ENCODE measurements around the gene PIM1. TPM values are rescaled to one million over a fixed set of nuclear protein-coding genes. Genes with fewer than 3 reads are reported as not detected.
A peak's percentile ranks its signal among the peaks of the same experiment; 100 is the strongest.

Gene PIM1
- total RNA-seq, 2 experiments from 2014 or later: 175 to 183 TPM

DNA sequence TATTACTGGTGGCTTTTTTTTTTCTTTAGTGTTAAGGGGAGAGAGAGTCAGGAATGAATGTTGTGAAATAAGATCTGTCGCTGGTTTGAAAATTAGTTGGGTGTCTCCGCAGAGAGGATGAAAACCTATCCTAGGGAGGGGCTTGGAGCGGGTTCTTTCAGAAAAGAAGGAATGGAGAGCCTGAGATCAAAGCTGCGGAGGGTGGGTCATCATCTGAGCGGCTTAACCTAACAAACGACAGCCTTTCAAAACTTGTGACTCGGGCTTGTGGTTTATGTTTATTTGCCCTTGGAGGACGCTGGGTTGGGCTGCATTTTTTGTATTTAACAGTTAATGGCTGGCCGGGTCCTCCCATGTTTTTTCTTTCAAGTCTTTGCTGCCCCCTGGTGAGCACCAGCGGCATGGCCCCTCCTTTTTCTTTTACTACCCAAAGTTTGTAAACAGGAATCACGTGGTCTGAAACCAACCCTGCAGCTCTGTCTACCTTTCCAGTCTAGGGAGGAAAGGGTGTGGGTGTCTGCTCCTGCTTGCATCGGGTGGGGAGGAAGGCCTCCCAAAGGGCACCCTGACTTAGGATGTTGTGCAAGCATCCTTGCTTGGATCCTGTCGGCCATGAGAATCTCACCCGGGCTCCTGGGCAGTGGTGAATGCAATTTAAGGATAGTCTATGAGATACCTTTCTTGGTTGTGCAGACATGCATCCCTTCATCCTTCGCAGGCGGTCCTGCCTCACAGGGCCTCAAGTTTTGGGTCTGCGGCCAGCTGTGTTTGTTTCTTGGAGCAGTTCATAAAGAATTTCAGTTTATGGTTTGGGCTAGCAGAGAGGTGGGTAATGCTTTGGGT lies 2.2 kb downstream of the PIM1 start:
- peak overlapping the region; percentile 20 to 81 for H3K27ac ChIP-seq (ENCODE audit: low read depth in 1 of 2, low read length in 2 of 2)
- no peaks in the 10 kb centered on the region for H3K9me3 ChIP-seq (ENCODE audit: control insufficient read depth in 1 of 2, insufficient read depth in 1 of 2, low read length in 2 of 2)
- H3K4me1 ChIP-seq (ENCODE audit: insufficient read depth, low read length): peaks cover 58% of the 10 kb centered on the region
- TF ChIP-seq, protein P1, sequence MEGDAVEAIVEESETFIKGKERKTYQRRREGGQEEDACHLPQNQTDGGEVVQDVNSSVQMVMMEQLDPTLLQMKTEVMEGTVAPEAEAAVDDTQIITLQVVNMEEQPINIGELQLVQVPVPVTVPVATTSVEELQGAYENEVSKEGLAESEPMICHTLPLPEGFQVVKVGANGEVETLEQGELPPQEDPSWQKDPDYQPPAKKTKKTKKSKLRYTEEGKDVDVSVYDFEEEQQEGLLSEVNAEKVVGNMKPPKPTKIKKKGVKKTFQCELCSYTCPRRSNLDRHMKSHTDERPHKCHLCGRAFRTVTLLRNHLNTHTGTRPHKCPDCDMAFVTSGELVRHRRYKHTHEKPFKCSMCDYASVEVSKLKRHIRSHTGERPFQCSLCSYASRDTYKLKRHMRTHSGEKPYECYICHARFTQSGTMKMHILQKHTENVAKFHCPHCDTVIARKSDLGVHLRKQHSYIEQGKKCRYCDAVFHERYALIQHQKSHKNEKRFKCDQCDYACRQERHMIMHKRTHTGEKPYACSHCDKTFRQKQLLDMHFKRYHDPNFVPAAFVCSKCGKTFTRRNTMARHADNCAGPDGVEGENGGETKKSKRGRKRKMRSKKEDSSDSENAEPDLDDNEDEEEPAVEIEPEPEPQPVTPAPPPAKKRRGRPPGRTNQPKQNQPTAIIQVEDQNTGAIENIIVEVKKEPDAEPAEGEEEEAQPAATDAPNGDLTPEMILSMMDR (IDR thresholded peaks at IDR 0.05): peak; percentile 84
- Mint-ChIP-seq H3K4me3 (peak overlapping the region; percentile 95), H3K9me3 (no peaks in the 10 kb centered on the region), H3K27me3 (no peaks in the 10 kb centered on the region), H3K27ac (peak overlapping the region; percentile 95), H3K4me1 (ENCODE audit: low read depth) (peaks cover 62% of the 10 kb centered on the region), H3K36me3 (ENCODE audit: low read depth) (peaks cover 60% of the 10 kb centered on the region)
- ChIA-PET CTCF (interaction anchor here (0.6 to 8.8 kb wide), 25 partner anchors 9 to 406 kb away, joined by 3 to 123 read pairs (median 5); partner anchors contain the start of genes C6orf89 and PPIL1), POLR2A (interaction anchor here (0.6 to 8.3 kb wide), 18 partner anchors 9 to 344 kb away, joined by 3 to 164 read pairs (median 8); partner anchors contain the start of gene MTCH1)
- peak overlapping the region; percentile 93 for H3K4me3 ChIP-seq (ENCODE audit: low read length)
- peaks cover 55% of the 10 kb centered on the region for H3K36me3 ChIP-seq (ENCODE audit: insufficient read depth, low read length)
- intact Hi-C loops (cut with DNase I, micrococcal nuclease): loop anchor here (1.0 to 5.0 kb wide), 7 partner anchors 38 to 287 kb away; partner anchors contain the start of gene C6orf89 (in 2 of the 2)
- no peaks in the 10 kb centered on the region for H3K27me3 ChIP-seq (ENCODE audit: control insufficient read depth in 1 of 2, insufficient read depth in 2 of 2, low read length in 2 of 2)
- ATAC-seq (ENCODE audit: poor library complexity) (peak; percentile 50), DNase-seq (peak; percentile 87 to 97 (median 92))

DNA sequence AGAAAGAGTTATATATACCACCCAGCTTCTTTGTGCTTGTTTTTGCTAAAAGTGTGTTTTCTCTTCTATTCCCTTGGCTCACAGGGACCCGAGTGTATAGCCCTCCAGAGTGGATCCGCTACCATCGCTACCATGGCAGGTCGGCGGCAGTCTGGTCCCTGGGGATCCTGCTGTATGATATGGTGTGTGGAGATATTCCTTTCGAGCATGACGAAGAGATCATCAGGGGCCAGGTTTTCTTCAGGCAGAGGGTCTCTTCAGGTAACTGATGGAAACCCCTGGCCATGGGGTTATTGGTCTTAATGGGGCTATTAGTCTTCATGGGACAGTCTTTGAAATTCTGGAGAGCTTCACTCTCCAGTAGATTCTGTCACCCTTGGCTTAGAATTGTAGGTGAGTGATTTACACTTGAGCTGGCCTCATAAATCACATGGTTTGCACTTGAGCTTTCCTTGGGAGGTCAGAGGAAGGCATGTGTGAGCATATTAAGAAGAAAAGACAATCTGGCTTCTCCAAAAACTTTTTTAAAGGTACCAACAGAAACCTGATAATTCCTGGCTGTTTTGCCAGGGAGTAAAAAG lies 3.0 kb downstream of the PIM1 start:
- Histone ChIP-seq H3K27ac (ENCODE audit: low read depth in 1 of 2, low read length in 2 of 2) (peak overlapping the region; percentile 12 to 81), H3K4me1 (ENCODE audit: insufficient read depth, low read length) (peaks cover 64% of the 10 kb centered on the region), H3K36me3 (ENCODE audit: insufficient read depth, low read length) (peaks cover 55% of the 10 kb centered on the region), H3K4me3 (ENCODE audit: low read length) (peak overlapping the region; percentile 93), H3K9me3 (ENCODE audit: control insufficient read depth in 1 of 2, insufficient read depth in 1 of 2, low read length in 2 of 2) (no peaks in the 10 kb centered on the region), H3K27me3 (ENCODE audit: control insufficient read depth in 1 of 2, insufficient read depth in 2 of 2, low read length in 2 of 2) (no peaks in the 10 kb centered on the region)
- Mint-ChIP-seq H3K4me3 (peak overlapping the region; percentile 95), H3K9me3 (no peaks in the 10 kb centered on the region), H3K27me3 (no peaks in the 10 kb centered on the region), H3K36me3 (ENCODE audit: low read depth) (peaks cover 63% of the 10 kb centered on the region), H3K27ac (peak overlapping the region; percentile 95), H3K4me1 (ENCODE audit: low read depth) (peaks cover 70% of the 10 kb centered on the region)
- ATAC-seq (ENCODE audit: poor library complexity) (no peak), DNase-seq (no peak)
- TF ChIP-seq, protein P1 (IDR thresholded peaks at IDR 0.05): no peak
- intact Hi-C loops (cut with DNase I, micrococcal nuclease): loop anchor here (1.0 to 5.0 kb wide), 6 partner anchors 37 to 288 kb away; partner anchors contain the start of gene C6orf89 (in 2 of the 2)
- ChIA-PET CTCF (interaction anchor here (0.6 to 8.8 kb wide), 23 partner anchors 9 to 407 kb away, joined by 3 to 123 read pairs (median 5); partner anchors contain the start of gene C6orf89), POLR2A (interaction anchor here (0.7 to 8.3 kb wide), 15 partner anchors 8 to 194 kb away, joined by 3 to 164 read pairs (median 10); partner anchors contain the start of gene MTCH1)

- TF ChIP-seq, protein P1 (IDR thresholded peaks at IDR 0.05): no peak
- intact Hi-C loops (cut with DNase I, micrococcal nuclease): loop anchor here in 1 of 2 experiments (5.0 kb wide), 2 partner anchors 71 to 286 kb away; partner anchors contain the start of gene C6orf89
- ChIA-PET CTCF (interaction anchor here (0.8 to 8.8 kb wide), 10 partner anchors 9 to 408 kb away, joined by 3 to 123 read pairs (median 12); partner anchors contain the start of gene C6orf89), POLR2A (interaction anchor here (1.0 to 8.3 kb wide), 10 partner anchors 9 to 152 kb away, joined by 3 to 164 read pairs (median 17); no protein-coding TSS in a partner anchor)
- Histone ChIP-seq H3K27me3 (ENCODE audit: control insufficient read depth in 1 of 2, insufficient read depth in 2 of 2, low read length in 2 of 2) (no peaks in the 10 kb centered on the region), H3K36me3 (ENCODE audit: insufficient read depth, low read length) (peaks cover 55% of the 10 kb centered on the region), H3K4me3 (ENCODE audit: low read length) (peak overlapping the region; percentile 93), H3K4me1 (ENCODE audit: insufficient read depth, low read length) (peaks cover 64% of the 10 kb centered on the region), H3K27ac (ENCODE audit: low read depth in 1 of 2, low read length in 2 of 2) (peak overlapping the region; percentile 12 to 81), H3K9me3 (ENCODE audit: control insufficient read depth in 1 of 2, insufficient read depth in 1 of 2, low read length in 2 of 2) (no peaks in the 10 kb centered on the region)
- Mint-ChIP-seq H3K4me1 (ENCODE audit: low read depth) (peaks cover 70% of the 10 kb centered on the region), H3K36me3 (ENCODE audit: low read depth) (peaks cover 63% of the 10 kb centered on the region), H3K27me3 (no peaks in the 10 kb centered on the region), H3K27ac (peak overlapping the region; percentile 95), H3K9me3 (no peaks in the 10 kb centered on the region), H3K4me3 (peak overlapping the region; percentile 95)
- DNase-seq (peak in 7 of 14 experiments; percentile 14 to 64 (median 47)), ATAC-seq (ENCODE audit: poor library complexity) (no peak)
Observed at GRCh38 chr6:37173493-37174195, 3.7 kb downstream of the PIM1 start.
